ENCODE results near the gene PIP4K2A.

DNA sequence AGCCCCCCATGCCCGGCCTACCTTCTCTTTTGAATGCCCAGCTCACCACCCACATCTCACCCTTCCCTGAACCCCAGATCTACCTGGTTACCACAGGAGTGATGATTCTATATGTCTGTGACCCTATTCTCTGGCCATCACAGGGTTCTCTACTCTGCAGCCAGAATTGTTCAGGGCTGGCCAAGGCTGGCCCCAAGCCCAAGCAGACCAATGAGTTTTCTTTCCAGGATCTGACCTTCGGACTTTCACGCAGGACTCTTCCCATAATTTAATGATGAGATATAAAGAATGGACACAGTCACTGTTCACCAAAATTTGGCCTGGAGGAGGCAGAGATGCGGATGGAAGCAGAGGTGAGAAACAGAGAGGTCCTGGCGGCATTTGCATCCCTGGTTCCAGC lies 72.6 kb downstream of the PIP4K2A start:
- TF ChIP-seq, protein P1, sequence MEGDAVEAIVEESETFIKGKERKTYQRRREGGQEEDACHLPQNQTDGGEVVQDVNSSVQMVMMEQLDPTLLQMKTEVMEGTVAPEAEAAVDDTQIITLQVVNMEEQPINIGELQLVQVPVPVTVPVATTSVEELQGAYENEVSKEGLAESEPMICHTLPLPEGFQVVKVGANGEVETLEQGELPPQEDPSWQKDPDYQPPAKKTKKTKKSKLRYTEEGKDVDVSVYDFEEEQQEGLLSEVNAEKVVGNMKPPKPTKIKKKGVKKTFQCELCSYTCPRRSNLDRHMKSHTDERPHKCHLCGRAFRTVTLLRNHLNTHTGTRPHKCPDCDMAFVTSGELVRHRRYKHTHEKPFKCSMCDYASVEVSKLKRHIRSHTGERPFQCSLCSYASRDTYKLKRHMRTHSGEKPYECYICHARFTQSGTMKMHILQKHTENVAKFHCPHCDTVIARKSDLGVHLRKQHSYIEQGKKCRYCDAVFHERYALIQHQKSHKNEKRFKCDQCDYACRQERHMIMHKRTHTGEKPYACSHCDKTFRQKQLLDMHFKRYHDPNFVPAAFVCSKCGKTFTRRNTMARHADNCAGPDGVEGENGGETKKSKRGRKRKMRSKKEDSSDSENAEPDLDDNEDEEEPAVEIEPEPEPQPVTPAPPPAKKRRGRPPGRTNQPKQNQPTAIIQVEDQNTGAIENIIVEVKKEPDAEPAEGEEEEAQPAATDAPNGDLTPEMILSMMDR (IDR thresholded peaks at IDR 0.05) = no peak
- TF ChIP-seq EP300 (IDR thresholded peaks at IDR 0.05) = no peak
